Sigmoid colon (tissue), 4 donors: Measurements from ENCODE around the gene BCAS1.

ENCODE experiments used
- CTCF ChIP-seq, 4 experiments: fragments of 450-650 bp in 3 of 4; fragments of 200-600 bp in 1 of 4; IDR thresholded peaks; one replicate each; pipeline ENCODE4 v1.5.1; 2016 to 2019; ENCODE audit warnings: antibody characterized with exemption in 4 of 4, mild to moderate bottlenecking in 3 of 4, moderate library complexity in 2 of 4
- POLR2AphosphoS5 ChIP-seq, 4 donors: sonication (generic); formaldehyde crosslinking; IDR thresholded peaks; one replicate each; pipeline ENCODE4 v1.6.1; 2017; ENCODE audit warnings: antibody characterized with exemption in 4 of 4

DNA sequence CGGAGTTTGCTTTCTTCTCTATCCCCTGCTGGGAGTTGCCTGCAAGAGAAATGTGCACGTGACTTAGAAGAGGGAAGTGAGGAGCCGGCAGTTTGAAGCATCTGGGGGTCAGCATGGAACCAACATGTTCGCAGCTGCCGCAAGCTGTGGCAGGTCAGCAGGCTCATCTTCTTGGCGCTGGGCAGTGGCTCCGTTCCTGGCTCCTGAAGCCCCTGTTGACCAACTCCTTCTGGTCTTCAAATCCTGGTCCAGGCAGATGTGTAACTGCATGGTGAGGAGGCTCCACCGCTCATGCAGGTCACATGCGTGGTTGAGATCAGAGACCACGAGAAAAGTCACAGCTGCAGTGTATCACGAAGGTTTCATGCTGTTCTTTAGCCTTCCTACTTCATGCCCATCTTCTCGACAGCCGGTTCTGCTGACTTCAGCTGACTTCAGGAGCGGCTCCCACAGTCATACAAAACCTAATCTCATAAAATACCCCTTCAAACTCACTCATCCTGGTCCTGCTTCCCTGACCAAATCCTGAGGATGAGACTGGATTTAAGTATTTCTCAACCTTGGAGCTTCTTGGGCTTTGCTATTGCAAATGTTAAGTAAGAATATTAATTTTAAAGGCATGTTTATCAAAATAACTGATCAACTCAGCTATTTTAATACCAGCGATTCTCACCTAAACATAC lies 44.9 kb upstream of the BCAS1 start:
- TF ChIP-seq POLR2AphosphoS5 (IDR thresholded peaks at IDR 0.05) (peak in 3 of 4 donors; percentile 10 to 30 (median 13)), CTCF (IDR thresholded peaks at IDR 0.05) (no peak)
